ENCODE measurements around the gene DOC2A.

The DOC2A gene

DNA sequence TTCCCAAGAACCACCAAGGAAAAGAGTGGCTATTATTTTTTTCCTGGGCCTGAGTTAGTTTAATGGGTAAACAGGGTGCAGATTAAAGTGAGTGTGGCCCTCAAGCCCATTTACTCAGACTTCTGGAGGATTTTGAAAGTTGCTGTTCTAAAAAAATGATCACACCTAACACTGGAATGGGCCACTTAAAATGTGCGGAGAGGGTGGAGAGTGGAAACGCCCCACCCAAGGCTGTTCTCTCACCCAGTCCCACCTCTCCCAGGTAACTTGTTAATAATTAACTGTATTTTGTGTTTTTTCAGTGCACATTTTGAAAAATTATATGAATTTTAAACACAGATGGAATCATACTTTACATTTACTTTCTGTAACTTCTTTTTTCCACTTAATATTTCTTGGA, 20.8 kb downstream of the DOC2A start:
- no peak for TF ChIP-seq EZH2 (IDR thresholded peaks at IDR 0.05)
- TF ChIP-seq POLR2AphosphoS5 (IDR thresholded peaks at IDR 0.05; ENCODE audit: borderline replicate concordance, low read depth, low read length) = no peak
- no peak for TF ChIP-seq FOXP2 (optimal IDR thresholded peaks at IDR 0.05; ENCODE audit: control extremely low read depth, extremely low read length, insufficient read depth)
- Histone ChIP-seq H3K36me3 (ENCODE audit: insufficient read depth, low read length) (peaks cover 64% of the 10 kb centered on the region), H3K9me3 (ENCODE audit: low read depth, low read length) (no peaks in the 10 kb centered on the region), H3K4me3 (no peak overlapping the region), H3K9ac (ENCODE audit: insufficient read length) (no peak overlapping the region), H3K27ac (no peak overlapping the region)
- DNase-seq (ENCODE audit: low read depth, low spot score) = no peak

- Histone ChIP-seq H3K27ac (no peak overlapping the region), H3K9me3 (ENCODE audit: low read depth, low read length) (no peaks in the 10 kb centered on the region), H3K4me3 (no peak overlapping the region), H3K36me3 (ENCODE audit: insufficient read depth, low read length) (peaks cover 71% of the 10 kb centered on the region), H3K9ac (ENCODE audit: insufficient read length) (no peak overlapping the region)
- TF ChIP-seq EZH2 (IDR thresholded peaks at IDR 0.05) (no peak), FOXP2 (optimal IDR thresholded peaks at IDR 0.05; ENCODE audit: control extremely low read depth, extremely low read length, insufficient read depth) (no peak), POLR2AphosphoS5 (IDR thresholded peaks at IDR 0.05; ENCODE audit: borderline replicate concordance, low read depth, low read length) (no peak; the same call in 1 of the 2 replicates)
- DNase-seq (ENCODE audit: low read depth, low spot score) = no peak
Measured at GRCh38 chr16:29989111-29989858, 21.5 kb downstream of the DOC2A start.

GRCh38 chr16:29988346-29989075, 22.3 kb downstream of the DOC2A start:
- Histone ChIP-seq H3K36me3 (ENCODE audit: insufficient read depth, low read length) (peaks cover 79% of the 10 kb centered on the region), H3K9ac (ENCODE audit: insufficient read length) (no peak overlapping the region), H3K9me3 (ENCODE audit: low read depth, low read length) (no peaks in the 10 kb centered on the region), H3K4me3 (no peak overlapping the region), H3K27ac (no peak overlapping the region)
- TF ChIP-seq FOXP2 (optimal IDR thresholded peaks at IDR 0.05; ENCODE audit: control extremely low read depth, extremely low read length, insufficient read depth) = no peak
- TF ChIP-seq EZH2 (IDR thresholded peaks at IDR 0.05) = no peak
- no peak for TF ChIP-seq POLR2AphosphoS5 (IDR thresholded peaks at IDR 0.05; ENCODE audit: borderline replicate concordance, low read depth, low read length)
- no peak for DNase-seq (ENCODE audit: low read depth, low spot score)

DNA sequence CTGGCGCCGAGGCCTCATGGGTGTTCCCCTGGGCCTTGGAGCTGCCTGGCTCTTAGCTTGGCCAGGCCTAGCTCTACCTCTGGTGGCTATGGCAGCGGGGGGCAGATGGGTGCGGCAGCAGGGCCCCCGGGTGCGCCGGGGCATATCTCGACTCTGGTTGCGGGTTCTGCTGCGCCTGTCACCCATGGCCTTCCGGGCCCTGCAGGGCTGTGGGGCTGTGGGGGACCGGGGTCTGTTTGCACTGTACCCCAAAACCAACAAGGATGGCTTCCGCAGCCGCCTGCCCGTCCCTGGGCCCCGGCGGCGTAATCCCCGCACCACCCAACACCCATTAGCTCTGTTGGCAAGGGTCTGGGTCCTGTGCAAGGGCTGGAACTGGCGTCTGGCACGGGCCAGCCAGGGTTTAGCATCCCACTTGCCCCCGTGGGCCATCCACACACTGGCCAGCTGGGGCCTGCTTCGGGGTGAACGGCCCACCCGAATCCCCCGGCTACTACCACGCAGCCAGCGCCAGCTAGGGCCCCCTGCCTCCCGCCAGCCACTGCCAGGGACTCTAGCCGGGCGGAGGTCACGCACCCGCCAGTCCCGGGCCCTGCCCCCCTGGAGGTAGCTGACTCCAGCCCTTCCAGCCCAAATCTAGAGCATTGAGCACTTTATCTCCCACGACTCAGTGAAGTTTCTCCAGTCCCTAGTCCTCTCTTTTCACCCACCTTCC, 23.3 kb downstream of the DOC2A start:
- no peak overlapping the region for H3K27ac ChIP-seq
- H3K36me3 ChIP-seq (ENCODE audit: insufficient read depth, low read length) = peaks cover 80% of the 10 kb centered on the region

DNA sequence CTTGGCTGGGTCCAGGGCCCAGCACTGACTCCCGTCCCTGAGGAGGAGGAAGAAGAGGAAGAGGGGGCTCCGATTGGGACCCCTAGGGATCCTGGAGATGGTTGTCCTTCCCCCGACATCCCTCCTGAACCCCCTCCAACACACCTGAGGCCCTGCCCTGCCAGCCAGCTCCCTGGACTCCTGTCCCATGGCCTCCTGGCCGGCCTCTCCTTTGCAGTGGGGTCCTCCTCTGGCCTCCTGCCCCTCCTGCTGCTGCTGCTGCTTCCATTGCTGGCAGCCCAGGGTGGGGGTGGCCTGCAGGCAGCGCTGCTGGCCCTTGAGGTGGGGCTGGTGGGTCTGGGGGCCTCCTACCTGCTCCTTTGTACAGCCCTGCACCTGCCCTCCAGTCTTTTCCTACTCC, 23.9 kb downstream of the DOC2A start:
- TF ChIP-seq FOXP2 (optimal IDR thresholded peaks at IDR 0.05; ENCODE audit: control extremely low read depth, extremely low read length, insufficient read depth) (no peak), EZH2 (IDR thresholded peaks at IDR 0.05) (no peak), POLR2AphosphoS5 (IDR thresholded peaks at IDR 0.05; ENCODE audit: borderline replicate concordance, low read depth, low read length) (no peak)
- no peak overlapping the region for H3K4me3 ChIP-seq
- no peak overlapping the region for H3K9ac ChIP-seq (ENCODE audit: insufficient read length)
- H3K9me3 ChIP-seq (ENCODE audit: low read depth, low read length) = no peaks in the 10 kb centered on the region
- no peak for DNase-seq (ENCODE audit: low read depth, low spot score)
- H3K27ac ChIP-seq = no peak overlapping the region
- peaks cover 82% of the 10 kb centered on the region for H3K36me3 ChIP-seq (ENCODE audit: insufficient read depth, low read length)

More for the DNA sequence above, 23.3 kb downstream of the DOC2A start:
- Histone ChIP-seq H3K9me3 (ENCODE audit: low read depth, low read length) (no peaks in the 10 kb centered on the region), H3K9ac (ENCODE audit: insufficient read length) (no peak overlapping the region), H3K4me3 (no peak overlapping the region)
- TF ChIP-seq POLR2AphosphoS5 (IDR thresholded peaks at IDR 0.05; ENCODE audit: borderline replicate concordance, low read depth, low read length) (no peak), EZH2 (IDR thresholded peaks at IDR 0.05) (no peak), FOXP2 (optimal IDR thresholded peaks at IDR 0.05; ENCODE audit: control extremely low read depth, extremely low read length, insufficient read depth) (no peak)
- DNase-seq (ENCODE audit: low read depth, low spot score) = no peak

- TF ChIP-seq FOXP2 (optimal IDR thresholded peaks at IDR 0.05; ENCODE audit: control extremely low read depth, extremely low read length, insufficient read depth) (no peak), POLR2AphosphoS5 (IDR thresholded peaks at IDR 0.05; ENCODE audit: borderline replicate concordance, low read depth, low read length) (no peak), EZH2 (IDR thresholded peaks at IDR 0.05) (no peak)
- H3K9me3 ChIP-seq (ENCODE audit: low read depth, low read length) = no peaks in the 10 kb centered on the region
- DNase-seq (ENCODE audit: low read depth, low spot score) = no peak
- H3K27ac ChIP-seq = no peak overlapping the region
- H3K36me3 ChIP-seq (ENCODE audit: insufficient read depth, low read length) = peaks cover 82% of the 10 kb centered on the region
- H3K9ac ChIP-seq (ENCODE audit: insufficient read length) = no peak overlapping the region
- H3K4me3 ChIP-seq = no peak overlapping the region
Measured at GRCh38 chr16:29986231-29986630, 24.6 kb downstream of the DOC2A start.

DNA sequence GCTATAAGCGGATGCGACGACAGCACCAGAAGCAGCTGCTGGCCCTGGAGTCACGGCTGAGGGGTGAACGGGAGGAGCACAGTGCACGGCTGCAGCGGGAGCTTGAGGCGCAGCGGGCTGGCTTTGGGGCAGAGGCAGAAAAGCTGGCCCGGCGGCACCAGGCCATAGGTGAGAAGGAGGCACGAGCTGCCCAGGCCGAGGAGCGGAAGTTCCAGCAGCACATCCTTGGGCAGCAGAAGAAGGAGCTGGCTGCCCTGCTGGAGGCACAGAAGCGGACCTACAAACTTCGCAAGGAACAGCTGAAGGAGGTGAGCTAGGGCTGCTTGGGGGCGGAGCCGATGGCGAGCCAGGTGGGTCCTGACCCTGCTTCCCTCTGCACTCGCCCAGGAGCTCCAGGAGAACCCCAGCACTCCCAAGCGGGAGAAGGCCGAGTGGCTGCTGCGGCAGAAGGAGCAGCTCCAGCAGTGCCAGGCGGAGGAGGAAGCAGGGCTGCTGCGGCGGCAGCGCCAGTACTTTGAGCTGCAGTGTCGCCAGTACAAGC, 25.5 kb downstream of the DOC2A start:
- no peak overlapping the region for H3K27ac ChIP-seq
- H3K4me3 ChIP-seq = no peak overlapping the region
- TF ChIP-seq POLR2AphosphoS5 (IDR thresholded peaks at IDR 0.05; ENCODE audit: borderline replicate concordance, low read depth, low read length) (no peak), EZH2 (IDR thresholded peaks at IDR 0.05) (no peak), FOXP2 (optimal IDR thresholded peaks at IDR 0.05; ENCODE audit: control extremely low read depth, extremely low read length, insufficient read depth) (no peak)
- no peaks in the 10 kb centered on the region for H3K9me3 ChIP-seq (ENCODE audit: low read depth, low read length)
- no peak for DNase-seq (ENCODE audit: low read depth, low spot score)
- H3K36me3 ChIP-seq (ENCODE audit: insufficient read depth, low read length) = peaks cover 83% of the 10 kb centered on the region
- no peak overlapping the region for H3K9ac ChIP-seq (ENCODE audit: insufficient read length)

DNA sequence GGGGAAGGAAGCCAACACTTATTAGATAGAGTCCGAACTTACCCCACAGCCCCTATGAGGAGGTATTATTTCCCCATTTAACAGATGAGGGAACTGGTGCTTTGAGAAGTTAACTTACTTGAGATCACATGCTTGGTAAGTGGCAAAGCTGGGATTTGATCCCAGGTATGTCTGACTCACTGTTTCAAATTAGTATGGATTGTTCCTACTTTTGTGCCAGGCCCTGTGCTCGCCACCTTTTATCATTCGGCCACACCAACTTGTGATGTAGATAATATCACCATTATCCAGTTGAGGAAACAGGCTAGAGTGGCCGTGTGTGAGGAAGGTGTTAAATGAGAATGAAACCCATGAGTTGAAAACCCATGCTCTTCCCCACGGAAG, 26.1 kb downstream of the DOC2A start:
- no peak overlapping the region for H3K4me3 ChIP-seq
- DNase-seq (ENCODE audit: low read depth, low spot score) = no peak
- H3K36me3 ChIP-seq (ENCODE audit: insufficient read depth, low read length) = peaks cover 83% of the 10 kb centered on the region; the same call in 1 of the 2 replicates
- H3K9me3 ChIP-seq (ENCODE audit: low read depth, low read length) = no peaks in the 10 kb centered on the region
- H3K27ac ChIP-seq = no peak overlapping the region
- H3K9ac ChIP-seq (ENCODE audit: insufficient read length) = no peak overlapping the region
- TF ChIP-seq EZH2 (IDR thresholded peaks at IDR 0.05) = no peak
- TF ChIP-seq FOXP2 (optimal IDR thresholded peaks at IDR 0.05; ENCODE audit: control extremely low read depth, extremely low read length, insufficient read depth) = no peak
- no peak for TF ChIP-seq POLR2AphosphoS5 (IDR thresholded peaks at IDR 0.05; ENCODE audit: borderline replicate concordance, low read depth, low read length)

All from SK-N-MC (cell line).